Transverse colon (tissue), 4 donors: Measurements from ENCODE around the gene CRY1. TPM values are rescaled to one million over a fixed set of nuclear protein-coding genes. Genes with fewer than 3 reads are reported as not detected.
"Not testable (repeated sequence)": the region's sequence is repeated elsewhere in the genome, so short reads cannot be mapped to it uniquely, and the experiment has no call there.

ENCODE experiments used
- DNase-seq: peaks from one replicate; pipeline ENCODE4 v3.0.0-alpha.2; 2019
- H3K27ac ChIP-seq, 4 donors: fragments of 200-600 bp; sonication (generic); 2 replicates each; pipeline ENCODE4 v1.5.1; 2016 to 2018; ENCODE audit warnings: inconsistent platforms in 4 of 4
- H3K27me3 ChIP-seq: fragments of 200-600 bp; sonication (generic); 2 replicates; pipeline ENCODE4 v1.5.1; 2017; ENCODE audit warnings: inconsistent platforms
- H3K36me3 ChIP-seq, 4 donors: fragments of 200-600 bp; sonication (generic); 2 replicates each; pipeline ENCODE4 v1.5.1; 2017 to 2019; ENCODE audit warnings: inconsistent platforms in 4 of 4
- H3K4me1 ChIP-seq, 4 donors: fragments of 200-600 bp; sonication (generic); 2 replicates each; pipeline ENCODE4 v1.5.1; 2017 to 2020; ENCODE audit warnings: inconsistent platforms in 4 of 4
- H3K4me3 ChIP-seq, 4 donors: fragments of 200-600 bp; sonication (generic); 1 replicate in 1 of 4; 2 replicates in 3 of 4; pipeline versions ENCODE4 v1.5.1 to v1.6.1; 2017 to 2019; ENCODE audit warnings: inconsistent platforms in 4 of 4
- H3K9me3 ChIP-seq, 2 donors: fragments of 200-600 bp; sonication (generic); 2 replicates each; pipeline ENCODE4 v1.5.1; 2017 to 2019; ENCODE audit warnings: inconsistent platforms in 2 of 2
- EP300 ChIP-seq: sonication (generic); formaldehyde crosslinking; IDR thresholded peaks from one replicate; pipeline ENCODE4 v1.6.1; 2017; ENCODE audit warnings: antibody characterized with exemption, low read depth
- POLR2A ChIP-seq: fragments of 450-650 bp; IDR thresholded peaks from one replicate; pipeline ENCODE4 v1.6.1; 2016; ENCODE audit warnings: antibody characterized with exemption, mild to moderate bottlenecking, moderate library complexity
- POLR2AphosphoS5 ChIP-seq, 3 donors: sonication (generic); formaldehyde crosslinking; IDR thresholded peaks; one replicate each; pipeline ENCODE4 v1.6.1; 2016; ENCODE audit warnings: antibody characterized with exemption in 3 of 3
- WGBS, 2 donors: methylation state at CpG; one replicate each; pipeline ENCODE4 v1.1.5; 2018; ENCODE audit warnings: low coverage in 1 of 2; 5-methylcytosine and 5-hydroxymethylcytosine counted together
- in situ Hi-C, 4 donors: fragments of 200-750 bp; cut with MboI; loops; one replicate each; pipeline versions ENCODE4 v1.15.0 to v1.15.1; 2017; ENCODE audit warnings: low sequenced_read_pairs in 3 of 4, low pct_ligation_motif_present in 1 of 4, low pct_unique_long_range_greater_than_20kb in 1 of 4
- intact Hi-C: fragments of 100-400 bp; cut with DNase I; formaldehyde crosslinking; loops from one replicate; pipeline ENCODE4 v1.15.1; 2023; ENCODE audit warnings: low total_unique reads
- total RNA-seq, 4 donors: library from RNA; depleted of rRNA; stranded (reverse); fragments of >200 nt; gene quantifications; one replicate each; pipeline ENCODE4 v1.1.0, GENCODE V29; 2016
- TF ChIP-seq, protein P1 (sequence below), 5 experiments: fragments of 200-600 bp in 3 of 5; fragments of 450-650 bp in 2 of 5; sonication (generic) in 3 of 5; IDR thresholded peaks; 1 replicate in 2 of 5; 2 replicates in 3 of 5; pipeline ENCODE4 v1.5.1; 2016 to 2017; ENCODE audit warnings: antibody characterized with exemption in 5 of 5, inconsistent platforms in 3 of 5, mild to moderate bottlenecking in 2 of 5, moderate library complexity in 1 of 5

Gene CRY1
- total RNA-seq, 4 donors from 2014 or later: 10.1 to 71.8 (median 21.0) TPM

- DNase-seq: no peak
- TF ChIP-seq POLR2A: no peak
- no peak for TF ChIP-seq EP300
- TF ChIP-seq, protein P1, sequence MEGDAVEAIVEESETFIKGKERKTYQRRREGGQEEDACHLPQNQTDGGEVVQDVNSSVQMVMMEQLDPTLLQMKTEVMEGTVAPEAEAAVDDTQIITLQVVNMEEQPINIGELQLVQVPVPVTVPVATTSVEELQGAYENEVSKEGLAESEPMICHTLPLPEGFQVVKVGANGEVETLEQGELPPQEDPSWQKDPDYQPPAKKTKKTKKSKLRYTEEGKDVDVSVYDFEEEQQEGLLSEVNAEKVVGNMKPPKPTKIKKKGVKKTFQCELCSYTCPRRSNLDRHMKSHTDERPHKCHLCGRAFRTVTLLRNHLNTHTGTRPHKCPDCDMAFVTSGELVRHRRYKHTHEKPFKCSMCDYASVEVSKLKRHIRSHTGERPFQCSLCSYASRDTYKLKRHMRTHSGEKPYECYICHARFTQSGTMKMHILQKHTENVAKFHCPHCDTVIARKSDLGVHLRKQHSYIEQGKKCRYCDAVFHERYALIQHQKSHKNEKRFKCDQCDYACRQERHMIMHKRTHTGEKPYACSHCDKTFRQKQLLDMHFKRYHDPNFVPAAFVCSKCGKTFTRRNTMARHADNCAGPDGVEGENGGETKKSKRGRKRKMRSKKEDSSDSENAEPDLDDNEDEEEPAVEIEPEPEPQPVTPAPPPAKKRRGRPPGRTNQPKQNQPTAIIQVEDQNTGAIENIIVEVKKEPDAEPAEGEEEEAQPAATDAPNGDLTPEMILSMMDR (IDR thresholded peaks at IDR 0.05): no peak
- TF ChIP-seq POLR2AphosphoS5 (IDR thresholded peaks at IDR 0.05): no peak
- Histone ChIP-seq H3K9me3 (no peaks in the 10 kb centered on the region), H3K4me3 (no peak overlapping the region), H3K4me1 (peaks cover 0 to 9% (median 0%) of the 10 kb centered on the region in 4 donors), H3K27me3 (no peaks in the 10 kb centered on the region), H3K27ac (no peak overlapping the region), H3K36me3 (no peaks in the 10 kb centered on the region)
- in situ Hi-C loops: loop anchor here in 3 of 4 donors (25.0 kb wide), 1 partner anchor 724 kb away; no protein-coding TSS in a partner anchor
- intact Hi-C loops: no loop called here
Observed at GRCh38 chr12:107111314-107111713, 18.0 kb upstream of the CRY1 start.

DNA sequence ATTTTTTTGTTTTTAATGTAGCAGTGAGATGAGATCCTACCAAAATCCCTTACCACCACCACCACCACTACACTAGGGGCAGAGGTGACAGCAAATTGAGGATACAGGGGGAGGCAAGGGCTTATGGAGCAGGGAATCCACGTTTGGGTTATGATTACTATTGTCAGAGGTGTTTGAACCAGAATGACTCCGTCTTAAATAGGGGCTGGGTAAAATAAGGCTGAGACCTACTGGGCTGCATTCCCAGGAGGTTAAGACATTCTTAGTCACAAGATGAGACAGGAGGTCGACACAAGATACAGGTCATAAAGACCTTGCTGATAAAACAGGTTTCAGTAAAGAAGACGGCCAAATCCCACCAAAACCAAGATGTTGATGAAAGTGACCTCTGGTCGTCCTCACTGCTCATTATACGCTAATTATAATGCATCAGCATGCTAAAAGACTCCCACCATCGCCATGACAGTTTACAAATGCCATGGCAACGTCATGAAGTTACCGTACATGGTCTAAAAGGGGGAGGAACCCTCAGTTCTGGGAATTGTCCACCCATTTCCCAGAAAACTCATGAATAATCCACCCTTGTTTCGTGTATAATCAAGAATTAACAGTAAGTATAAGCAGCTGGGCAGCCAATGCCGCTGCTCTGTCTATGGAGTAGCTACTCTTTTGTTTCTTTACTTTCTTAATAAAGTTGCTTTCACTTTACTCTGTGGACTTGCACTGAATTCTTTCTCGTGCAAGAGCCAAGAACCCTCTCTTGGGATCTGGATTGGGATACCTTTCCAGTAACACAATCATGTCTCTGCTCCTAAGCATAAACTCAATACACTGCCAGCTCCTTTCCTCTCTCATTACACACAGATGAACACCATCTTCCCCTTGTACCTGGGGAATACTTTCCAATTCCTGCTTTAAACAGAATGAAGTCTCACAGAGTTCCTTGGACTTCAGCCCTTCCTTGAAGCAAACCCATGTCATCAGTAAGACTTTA is 16.7 kb upstream of the CRY1 start:
- DNase-seq: no peak
- Histone ChIP-seq H3K4me3 (no peak overlapping the region), H3K4me1 (peaks cover 0 to 9% (median 0%) of the 10 kb centered on the region in 4 donors), H3K27ac (peak overlapping the region in 1 of 4 donors; percentile 29), H3K9me3 (no peaks in the 10 kb centered on the region), H3K36me3 (no peaks in the 10 kb centered on the region), H3K27me3 (no peaks in the 10 kb centered on the region)
- intact Hi-C loops (no loop called here), in situ Hi-C loops (loop anchor here (10.0 to 25.0 kb wide), 2 partner anchors 723 to 725 kb away; no protein-coding TSS in a partner anchor)
- WGBS, 2 donors: 62 to 71% methylated on average over 3 to 12 of the region's 12 CpGs
- TF ChIP-seq, protein P1 (IDR thresholded peaks at IDR 0.05): no peak
- no peak for TF ChIP-seq EP300
- no peak for TF ChIP-seq POLR2AphosphoS5 (IDR thresholded peaks at IDR 0.05)
- TF ChIP-seq POLR2A: no peak

DNA sequence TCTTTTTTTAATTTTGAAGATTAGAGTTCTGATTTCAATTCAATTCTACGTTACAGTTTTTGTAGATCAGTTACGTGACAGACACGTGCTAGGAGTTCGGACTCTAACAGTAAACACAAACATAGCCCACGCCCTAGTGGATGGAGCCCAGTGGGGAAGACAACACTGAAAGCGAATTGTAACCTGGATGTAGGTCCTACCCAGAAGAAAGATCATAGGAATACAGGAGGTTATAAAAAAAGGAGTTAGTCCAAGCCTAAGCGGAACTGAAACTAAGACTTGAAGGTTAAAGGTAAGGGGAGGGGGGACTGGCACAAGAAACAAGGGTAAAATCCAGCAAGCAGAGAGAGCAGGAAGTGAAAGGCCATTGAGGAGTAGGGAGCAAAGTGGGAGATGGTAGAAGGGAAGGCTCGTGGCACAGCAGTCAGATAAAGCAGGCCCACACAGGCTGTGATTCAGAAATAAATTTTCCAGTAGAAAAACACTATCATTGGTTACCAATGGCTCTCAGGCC is 15.7 kb upstream of the CRY1 start:
- in situ Hi-C loops: loop anchor here (10.0 to 25.0 kb wide), 2 partner anchors 722 to 724 kb away; no protein-coding TSS in a partner anchor
- WGBS, 2 donors: 82 to 84% methylated on average over 7 to 8 of the region's 8 CpGs
- no peaks in the 10 kb centered on the region for H3K9me3 ChIP-seq
- peaks cover 0 to 9% (median 2%) of the 10 kb centered on the region in 4 donors for H3K4me1 ChIP-seq
- intact Hi-C loops: no loop called here
- DNase-seq: no peak
- H3K27me3 ChIP-seq: no peaks in the 10 kb centered on the region
- TF ChIP-seq EP300 (no peak), POLR2AphosphoS5 (IDR thresholded peaks at IDR 0.05) (no peak), POLR2A (no peak)
- TF ChIP-seq, protein P1 (IDR thresholded peaks at IDR 0.05): no peak
- H3K27ac ChIP-seq: no peak overlapping the region
- H3K4me3 ChIP-seq: no peak overlapping the region
- H3K36me3 ChIP-seq: no peaks in the 10 kb centered on the region

- H3K27ac ChIP-seq, H3K27me3 ChIP-seq, H3K4me3 ChIP-seq, H3K4me1 ChIP-seq, H3K9me3 ChIP-seq, intact Hi-C loops, H3K36me3 ChIP-seq, DNase-seq: not testable (repeated sequence)
- 67 to 100% methylated on average over 1 of the region's 1 CpG for WGBS, 2 donors
- in situ Hi-C loops: loop anchor here (10.0 to 25.0 kb wide), 2 partner anchors 721 to 724 kb away; no protein-coding TSS in a partner anchor
Observed at GRCh38 chr12:107108366-107108765, 15.0 kb upstream of the CRY1 start.
